KMS-11 (cell line): Measurements from ENCODE around the gene INTS13.

Experiments
- H2AFZ ChIP-seq: fragments of 200-600 bp; sonication (generic); 2 replicates; pipeline ENCODE4 v1.6.1; 2016; ENCODE audit warnings: antibody characterized with exemption, mixed run types, low read depth
- H3K27ac ChIP-seq: fragments of 200-600 bp; sonication (generic); 2 replicates; pipeline ENCODE4 v1.6.1; 2016; ENCODE audit warnings: mild to moderate bottlenecking, mixed run types
- H3K27me3 ChIP-seq: fragments of 200-600 bp; sonication (generic); 2 replicates; pipeline ENCODE4 v1.6.1; 2017; ENCODE audit warnings: mild to moderate bottlenecking, low read depth, mixed run types, moderate library complexity; ENCODE audit not compliant: insufficient read depth
- H3K36me3 ChIP-seq: fragments of 200-600 bp; sonication (generic); 2 replicates; pipeline ENCODE4 v1.6.1; 2017; ENCODE audit warnings: mild to moderate bottlenecking, mixed run types; ENCODE audit not compliant: insufficient read depth
- H3K4me1 ChIP-seq: fragments of 200-600 bp; sonication (generic); 2 replicates; pipeline ENCODE4 v1.6.1; 2016; ENCODE audit warnings: mild to moderate bottlenecking, low read depth, mixed run types; ENCODE audit not compliant: poor library complexity, severe bottlenecking
- H3K4me2 ChIP-seq: fragments of 200-600 bp; sonication (generic); 2 replicates; pipeline ENCODE4 v1.7.0; 2016; ENCODE audit warnings: mild to moderate bottlenecking, mixed run types
- H3K4me3 ChIP-seq: fragments of 200-600 bp; sonication (generic); IDR thresholded peaks from 2 replicates; pipeline ENCODE4 v1.6.1; 2017; ENCODE audit warnings: low read depth, low read length, mixed read lengths; ENCODE audit not compliant: insufficient read depth
- H3K79me2 ChIP-seq: fragments of 200-600 bp; sonication (generic); 2 replicates; pipeline ENCODE4 v1.6.1; 2016; ENCODE audit warnings: low read depth, mixed run types; ENCODE audit not compliant: insufficient read depth
- H3K9ac ChIP-seq: fragments of 200-600 bp; sonication (generic); 2 replicates; pipeline ENCODE4 v1.6.1; 2016; ENCODE audit warnings: mild to moderate bottlenecking, mixed run types
- H4K20me1 ChIP-seq: fragments of 200-600 bp; sonication (generic); 2 replicates; pipeline ENCODE4 v1.6.1; 2016; ENCODE audit warnings: mild to moderate bottlenecking, mixed run types; ENCODE audit not compliant: insufficient read depth
- TF ChIP-seq, protein P1 (sequence below): fragments of 200-600 bp; sonication (generic); conservative IDR thresholded peaks from 2 replicates; pipeline ENCODE4 v1.6.1; 2017; ENCODE audit warnings: low read depth, mild to moderate bottlenecking, antibody characterized with exemption, low read length, moderate library complexity, mixed read lengths

The INTS13 gene

DNA sequence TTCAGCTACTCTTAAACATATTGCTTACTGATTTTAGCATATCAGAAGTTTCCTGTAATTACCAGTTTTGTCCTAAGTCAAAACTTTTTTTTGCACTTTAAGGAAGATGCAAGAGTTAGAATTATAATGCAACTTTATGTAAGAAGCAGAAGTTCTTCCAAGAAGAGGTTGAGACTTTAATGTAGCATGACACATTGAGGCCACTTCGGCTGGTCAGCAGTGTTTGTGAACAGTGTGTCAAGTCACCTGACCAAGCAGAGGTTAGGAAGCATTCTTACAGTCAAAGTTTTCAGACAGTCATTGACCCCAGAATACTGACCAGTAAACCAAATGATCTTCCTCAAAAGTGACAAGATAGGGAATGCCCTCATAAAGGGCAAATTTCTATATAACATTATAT, 15.7 kb upstream of the INTS13 start:
- peaks cover 12% of the 10 kb centered on the region for H3K4me1 ChIP-seq
- no peak overlapping the region for H2AFZ ChIP-seq
- H3K79me2 ChIP-seq: peaks cover 24% of the 10 kb centered on the region; the same call in 1 of the 2 replicates
- no peaks in the 10 kb centered on the region for H3K27me3 ChIP-seq
- no peak overlapping the region for H3K4me3 ChIP-seq
- TF ChIP-seq, protein P1, sequence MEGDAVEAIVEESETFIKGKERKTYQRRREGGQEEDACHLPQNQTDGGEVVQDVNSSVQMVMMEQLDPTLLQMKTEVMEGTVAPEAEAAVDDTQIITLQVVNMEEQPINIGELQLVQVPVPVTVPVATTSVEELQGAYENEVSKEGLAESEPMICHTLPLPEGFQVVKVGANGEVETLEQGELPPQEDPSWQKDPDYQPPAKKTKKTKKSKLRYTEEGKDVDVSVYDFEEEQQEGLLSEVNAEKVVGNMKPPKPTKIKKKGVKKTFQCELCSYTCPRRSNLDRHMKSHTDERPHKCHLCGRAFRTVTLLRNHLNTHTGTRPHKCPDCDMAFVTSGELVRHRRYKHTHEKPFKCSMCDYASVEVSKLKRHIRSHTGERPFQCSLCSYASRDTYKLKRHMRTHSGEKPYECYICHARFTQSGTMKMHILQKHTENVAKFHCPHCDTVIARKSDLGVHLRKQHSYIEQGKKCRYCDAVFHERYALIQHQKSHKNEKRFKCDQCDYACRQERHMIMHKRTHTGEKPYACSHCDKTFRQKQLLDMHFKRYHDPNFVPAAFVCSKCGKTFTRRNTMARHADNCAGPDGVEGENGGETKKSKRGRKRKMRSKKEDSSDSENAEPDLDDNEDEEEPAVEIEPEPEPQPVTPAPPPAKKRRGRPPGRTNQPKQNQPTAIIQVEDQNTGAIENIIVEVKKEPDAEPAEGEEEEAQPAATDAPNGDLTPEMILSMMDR: no peak
- H3K9ac ChIP-seq: no peak overlapping the region
- no peaks in the 10 kb centered on the region for H3K36me3 ChIP-seq
- no peaks in the 10 kb centered on the region for H4K20me1 ChIP-seq
- no peak overlapping the region for H3K27ac ChIP-seq
- peak overlapping the region; percentile 3; the same call in 1 of the 2 replicates for H3K4me2 ChIP-seq

- Histone ChIP-seq H2AFZ (no peak overlapping the region), H3K79me2 (peaks cover 76% of the 10 kb centered on the region; the same call in 1 of the 2 replicates), H3K4me2 (no peak overlapping the region), H3K27ac (no peak overlapping the region), H3K27me3 (no peaks in the 10 kb centered on the region), H3K4me3 (no peak overlapping the region), H3K4me1 (peaks cover 12% of the 10 kb centered on the region), H3K36me3 (no peaks in the 10 kb centered on the region), H4K20me1 (no peaks in the 10 kb centered on the region), H3K9ac (no peak overlapping the region)
- TF ChIP-seq, protein P1: no peak
Observed at GRCh38 chr12:26948309-26948708, 10.5 kb upstream of the INTS13 start.

DNA sequence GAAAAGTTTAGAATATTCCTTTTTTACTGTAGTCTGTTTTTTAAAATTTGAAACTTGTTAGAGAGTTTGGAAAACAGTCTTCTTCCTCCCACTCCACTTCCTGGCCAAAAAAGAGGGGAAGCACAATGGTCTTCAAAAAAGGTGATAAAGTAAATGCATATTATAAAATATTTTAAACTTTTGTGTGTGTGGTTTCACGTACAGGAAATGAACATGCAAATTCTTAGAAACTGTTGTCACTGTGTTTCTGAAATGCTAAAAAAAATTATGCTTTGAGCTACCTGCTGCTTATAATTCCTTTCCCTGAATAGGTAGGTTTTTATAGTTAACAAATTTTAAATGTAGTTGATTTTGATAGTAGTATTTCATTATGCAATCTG, 3.4 kb upstream of the INTS13 start:
- Histone ChIP-seq H3K4me3 (no peak overlapping the region), H3K4me1 (peaks cover 53% of the 10 kb centered on the region), H3K27ac (peak overlapping the region; percentile 71; the same call in 1 of the 2 replicates), H3K27me3 (no peaks in the 10 kb centered on the region), H3K4me2 (peak overlapping the region; percentile 94), H3K36me3 (no peaks in the 10 kb centered on the region), H3K79me2 (peaks cover 94% of the 10 kb centered on the region), H3K9ac (no peak overlapping the region; the same call in 1 of the 2 replicates), H2AFZ (no peak overlapping the region), H4K20me1 (no peaks in the 10 kb centered on the region; the same call in 1 of the 2 replicates)
- TF ChIP-seq, protein P1: no peak

- H3K4me2 ChIP-seq: peak overlapping the region; percentile 94
- peaks cover 58% of the 10 kb centered on the region for H3K4me1 ChIP-seq
- no peak overlapping the region for H3K4me3 ChIP-seq
- H2AFZ ChIP-seq: no peak overlapping the region
- peak overlapping the region; percentile 71; the same call in 1 of the 2 replicates for H3K27ac ChIP-seq
- no peaks in the 10 kb centered on the region; the same call in 1 of the 2 replicates for H4K20me1 ChIP-seq
- TF ChIP-seq, protein P1: no peak
- H3K9ac ChIP-seq: no peak overlapping the region; the same call in 1 of the 2 replicates
- H3K79me2 ChIP-seq: peaks cover 94% of the 10 kb centered on the region
- H3K27me3 ChIP-seq: no peaks in the 10 kb centered on the region
- H3K36me3 ChIP-seq: no peaks in the 10 kb centered on the region
Observed at GRCh38 chr12:26940516-26941214, 2.9 kb upstream of the INTS13 start.
